ENCODE results near the gene DCHS1. TPM values are rescaled to one million over a fixed set of nuclear protein-coding genes. Genes with fewer than 3 reads are reported as not detected.
A peak's percentile ranks its signal among the peaks of the same experiment; 100 is the strongest.

Gene DCHS1
- total and polyA plus RNA-seq, 2 of the 13 experiments (the other 11 are each of a cell fraction or from before 2014, with no cell fraction given), result under 0.01 to 0.03 TPM

GRCh38 chr11:6682936-6683861, 27.6 kb upstream of the DCHS1 start, which contains the start of gene MRPL17 (continued):
- TF ChIP-seq ZNF496 (CRISPR knock-in tag; IDR thresholded peaks at IDR 0.05; ENCODE audit: insufficient replicate concordance) (no peak), HES4 (CRISPR knock-in tag; IDR thresholded peaks at IDR 0.05; ENCODE audit: borderline replicate concordance) (peak; percentile 80; the same call in 1 of the 2 replicates), HMG20A (CRISPR knock-in tag; IDR thresholded peaks at IDR 0.05; ENCODE audit: borderline replicate concordance) (no peak), JDP2 (CRISPR knock-in tag; IDR thresholded peaks at IDR 0.05; ENCODE audit: borderline replicate concordance) (no peak; the same call in 1 of the 2 replicates), ZBTB46 (CRISPR knock-in tag; IDR thresholded peaks at IDR 0.05; ENCODE audit: borderline replicate concordance) (peak; percentile 87; the same call in 1 of the 2 replicates), ZSCAN22 (CRISPR knock-in tag; IDR thresholded peaks at IDR 0.05) (no peak), RXRA (CRISPR knock-in tag; IDR thresholded peaks at IDR 0.05) (peak; percentile 87), ZNF232 (CRISPR knock-in tag; IDR thresholded peaks at IDR 0.05; ENCODE audit: borderline replicate concordance) (no peak; the same call in 1 of the 2 replicates), TCF7 (IDR thresholded peaks at IDR 0.05; ENCODE audit: low read depth) (no peak), NRL (CRISPR knock-in tag; IDR thresholded peaks at IDR 0.05; ENCODE audit: borderline replicate concordance) (peak; percentile 99), ZNF816 (CRISPR knock-in tag; IDR thresholded peaks at IDR 0.05; ENCODE audit: borderline replicate concordance) (no peak), MED1 (CRISPR knock-in tag; IDR thresholded peaks at IDR 0.05) (peak; percentile 81), ZFP90 (CRISPR knock-in tag; IDR thresholded peaks at IDR 0.05; ENCODE audit: borderline replicate concordance) (peak; percentile 97), FUBP1 (CRISPR knock-in tag; IDR thresholded peaks at IDR 0.05; ENCODE audit: borderline replicate concordance) (no peak)
- TF ChIP-seq, protein P1, sequence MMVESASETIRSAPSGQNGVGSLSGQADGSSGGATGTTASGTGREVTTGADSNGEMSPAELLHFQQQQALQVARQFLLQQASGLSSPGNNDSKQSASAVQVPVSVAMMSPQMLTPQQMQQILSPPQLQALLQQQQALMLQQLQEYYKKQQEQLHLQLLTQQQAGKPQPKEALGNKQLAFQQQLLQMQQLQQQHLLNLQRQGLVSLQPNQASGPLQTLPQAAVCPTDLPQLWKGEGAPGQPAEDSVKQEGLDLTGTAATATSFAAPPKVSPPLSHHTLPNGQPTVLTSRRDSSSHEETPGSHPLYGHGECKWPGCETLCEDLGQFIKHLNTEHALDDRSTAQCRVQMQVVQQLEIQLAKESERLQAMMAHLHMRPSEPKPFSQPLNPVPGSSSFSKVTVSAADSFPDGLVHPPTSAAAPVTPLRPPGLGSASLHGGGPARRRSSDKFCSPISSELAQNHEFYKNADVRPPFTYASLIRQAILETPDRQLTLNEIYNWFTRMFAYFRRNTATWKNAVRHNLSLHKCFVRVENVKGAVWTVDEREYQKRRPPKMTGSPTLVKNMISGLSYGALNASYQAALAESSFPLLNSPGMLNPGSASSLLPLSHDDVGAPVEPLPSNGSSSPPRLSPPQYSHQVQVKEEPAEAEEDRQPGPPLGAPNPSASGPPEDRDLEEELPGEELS (CRISPR knock-in tag; IDR thresholded peaks at IDR 0.05), result peak; percentile 72
- TF ChIP-seq, protein P2, sequence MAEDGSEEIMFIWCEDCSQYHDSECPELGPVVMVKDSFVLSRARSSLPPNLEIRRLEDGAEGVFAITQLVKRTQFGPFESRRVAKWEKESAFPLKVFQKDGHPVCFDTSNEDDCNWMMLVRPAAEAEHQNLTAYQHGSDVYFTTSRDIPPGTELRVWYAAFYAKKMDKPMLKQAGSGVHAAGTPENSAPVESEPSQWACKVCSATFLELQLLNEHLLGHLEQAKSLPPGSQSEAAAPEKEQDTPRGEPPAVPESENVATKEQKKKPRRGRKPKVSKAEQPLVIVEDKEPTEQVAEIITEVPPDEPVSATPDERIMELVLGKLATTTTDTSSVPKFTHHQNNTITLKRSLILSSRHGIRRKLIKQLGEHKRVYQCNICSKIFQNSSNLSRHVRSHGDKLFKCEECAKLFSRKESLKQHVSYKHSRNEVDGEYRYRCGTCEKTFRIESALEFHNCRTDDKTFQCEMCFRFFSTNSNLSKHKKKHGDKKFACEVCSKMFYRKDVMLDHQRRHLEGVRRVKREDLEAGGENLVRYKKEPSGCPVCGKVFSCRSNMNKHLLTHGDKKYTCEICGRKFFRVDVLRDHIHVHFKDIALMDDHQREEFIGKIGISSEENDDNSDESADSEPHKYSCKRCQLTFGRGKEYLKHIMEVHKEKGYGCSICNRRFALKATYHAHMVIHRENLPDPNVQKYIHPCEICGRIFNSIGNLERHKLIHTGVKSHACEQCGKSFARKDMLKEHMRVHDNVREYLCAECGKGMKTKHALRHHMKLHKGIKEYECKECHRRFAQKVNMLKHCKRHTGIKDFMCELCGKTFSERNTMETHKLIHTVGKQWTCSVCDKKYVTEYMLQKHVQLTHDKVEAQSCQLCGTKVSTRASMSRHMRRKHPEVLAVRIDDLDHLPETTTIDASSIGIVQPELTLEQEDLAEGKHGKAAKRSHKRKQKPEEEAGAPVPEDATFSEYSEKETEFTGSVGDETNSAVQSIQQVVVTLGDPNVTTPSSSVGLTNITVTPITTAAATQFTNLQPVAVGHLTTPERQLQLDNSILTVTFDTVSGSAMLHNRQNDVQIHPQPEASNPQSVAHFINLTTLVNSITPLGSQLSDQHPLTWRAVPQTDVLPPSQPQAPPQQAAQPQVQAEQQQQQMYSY (CRISPR knock-in tag; IDR thresholded peaks at IDR 0.05), result no peak
- TF ChIP-seq, protein P3, sequence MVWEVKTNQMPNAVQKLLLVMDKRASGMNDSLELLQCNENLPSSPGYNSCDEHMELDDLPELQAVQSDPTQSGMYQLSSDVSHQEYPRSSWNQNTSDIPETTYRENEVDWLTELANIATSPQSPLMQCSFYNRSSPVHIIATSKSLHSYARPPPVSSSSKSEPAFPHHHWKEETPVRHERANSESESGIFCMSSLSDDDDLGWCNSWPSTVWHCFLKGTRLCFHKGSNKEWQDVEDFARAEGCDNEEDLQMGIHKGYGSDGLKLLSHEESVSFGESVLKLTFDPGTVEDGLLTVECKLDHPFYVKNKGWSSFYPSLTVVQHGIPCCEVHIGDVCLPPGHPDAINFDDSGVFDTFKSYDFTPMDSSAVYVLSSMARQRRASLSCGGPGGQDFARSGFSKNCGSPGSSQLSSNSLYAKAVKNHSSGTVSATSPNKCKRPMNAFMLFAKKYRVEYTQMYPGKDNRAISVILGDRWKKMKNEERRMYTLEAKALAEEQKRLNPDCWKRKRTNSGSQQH (CRISPR knock-in tag; IDR thresholded peaks at IDR 0.05; ENCODE audit: low read depth), result peak; percentile 85
